ENCODE results near the gene ANKRD12.

GRCh38 chr18:9184998-9185613 is 48.5 kb downstream of the ANKRD12 start:
- TF ChIP-seq, protein P1, sequence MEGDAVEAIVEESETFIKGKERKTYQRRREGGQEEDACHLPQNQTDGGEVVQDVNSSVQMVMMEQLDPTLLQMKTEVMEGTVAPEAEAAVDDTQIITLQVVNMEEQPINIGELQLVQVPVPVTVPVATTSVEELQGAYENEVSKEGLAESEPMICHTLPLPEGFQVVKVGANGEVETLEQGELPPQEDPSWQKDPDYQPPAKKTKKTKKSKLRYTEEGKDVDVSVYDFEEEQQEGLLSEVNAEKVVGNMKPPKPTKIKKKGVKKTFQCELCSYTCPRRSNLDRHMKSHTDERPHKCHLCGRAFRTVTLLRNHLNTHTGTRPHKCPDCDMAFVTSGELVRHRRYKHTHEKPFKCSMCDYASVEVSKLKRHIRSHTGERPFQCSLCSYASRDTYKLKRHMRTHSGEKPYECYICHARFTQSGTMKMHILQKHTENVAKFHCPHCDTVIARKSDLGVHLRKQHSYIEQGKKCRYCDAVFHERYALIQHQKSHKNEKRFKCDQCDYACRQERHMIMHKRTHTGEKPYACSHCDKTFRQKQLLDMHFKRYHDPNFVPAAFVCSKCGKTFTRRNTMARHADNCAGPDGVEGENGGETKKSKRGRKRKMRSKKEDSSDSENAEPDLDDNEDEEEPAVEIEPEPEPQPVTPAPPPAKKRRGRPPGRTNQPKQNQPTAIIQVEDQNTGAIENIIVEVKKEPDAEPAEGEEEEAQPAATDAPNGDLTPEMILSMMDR (IDR thresholded peaks at IDR 0.05): no peak
- TF ChIP-seq ZFX (IDR thresholded peaks at IDR 0.05; ENCODE audit: borderline replicate concordance): no peak

All from 22Rv1 (cell line).